Measurements from ENCODE around the gene FREM2. TPM values are rescaled to one million over a fixed set of nuclear protein-coding genes. Genes with fewer than 3 reads are reported as not detected.

The FREM2 gene
- total and polyA plus RNA-seq, 2 experiments from 2014 or later = 2.4 to 29.8 TPM

DNA sequence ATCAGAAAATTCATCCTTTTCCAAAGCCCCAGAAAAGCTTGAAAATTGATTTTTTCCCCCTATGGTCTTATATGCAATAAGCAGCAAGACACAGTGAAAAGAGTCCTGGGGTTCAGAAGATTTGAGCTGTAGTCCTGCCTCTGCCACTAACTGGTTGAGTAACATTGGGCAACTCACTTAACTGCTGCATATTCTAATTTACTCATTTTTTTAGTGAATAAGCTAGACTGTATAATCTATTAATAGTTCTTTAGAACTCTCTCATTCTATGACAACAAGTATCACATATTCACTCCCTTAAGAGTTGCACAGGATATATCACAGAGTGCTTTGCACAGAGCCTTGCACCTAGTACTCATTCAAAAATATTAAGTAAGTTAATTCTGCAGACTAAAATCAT, 192.9 kb downstream of the FREM2 start (continued):
- TF ChIP-seq STAT1 (IDR thresholded peaks at IDR 0.05; ENCODE audit: unreplicated experiment) (no peak), EZH2 (IDR thresholded peaks at IDR 0.05; ENCODE audit: low read depth, unreplicated experiment) (no peak)
- TF ChIP-seq, protein P1, sequence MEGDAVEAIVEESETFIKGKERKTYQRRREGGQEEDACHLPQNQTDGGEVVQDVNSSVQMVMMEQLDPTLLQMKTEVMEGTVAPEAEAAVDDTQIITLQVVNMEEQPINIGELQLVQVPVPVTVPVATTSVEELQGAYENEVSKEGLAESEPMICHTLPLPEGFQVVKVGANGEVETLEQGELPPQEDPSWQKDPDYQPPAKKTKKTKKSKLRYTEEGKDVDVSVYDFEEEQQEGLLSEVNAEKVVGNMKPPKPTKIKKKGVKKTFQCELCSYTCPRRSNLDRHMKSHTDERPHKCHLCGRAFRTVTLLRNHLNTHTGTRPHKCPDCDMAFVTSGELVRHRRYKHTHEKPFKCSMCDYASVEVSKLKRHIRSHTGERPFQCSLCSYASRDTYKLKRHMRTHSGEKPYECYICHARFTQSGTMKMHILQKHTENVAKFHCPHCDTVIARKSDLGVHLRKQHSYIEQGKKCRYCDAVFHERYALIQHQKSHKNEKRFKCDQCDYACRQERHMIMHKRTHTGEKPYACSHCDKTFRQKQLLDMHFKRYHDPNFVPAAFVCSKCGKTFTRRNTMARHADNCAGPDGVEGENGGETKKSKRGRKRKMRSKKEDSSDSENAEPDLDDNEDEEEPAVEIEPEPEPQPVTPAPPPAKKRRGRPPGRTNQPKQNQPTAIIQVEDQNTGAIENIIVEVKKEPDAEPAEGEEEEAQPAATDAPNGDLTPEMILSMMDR (conservative IDR thresholded peaks at IDR 0.05; ENCODE audit: low read depth in 2 of 2) = no peak
- TF ChIP-seq, protein P2, sequence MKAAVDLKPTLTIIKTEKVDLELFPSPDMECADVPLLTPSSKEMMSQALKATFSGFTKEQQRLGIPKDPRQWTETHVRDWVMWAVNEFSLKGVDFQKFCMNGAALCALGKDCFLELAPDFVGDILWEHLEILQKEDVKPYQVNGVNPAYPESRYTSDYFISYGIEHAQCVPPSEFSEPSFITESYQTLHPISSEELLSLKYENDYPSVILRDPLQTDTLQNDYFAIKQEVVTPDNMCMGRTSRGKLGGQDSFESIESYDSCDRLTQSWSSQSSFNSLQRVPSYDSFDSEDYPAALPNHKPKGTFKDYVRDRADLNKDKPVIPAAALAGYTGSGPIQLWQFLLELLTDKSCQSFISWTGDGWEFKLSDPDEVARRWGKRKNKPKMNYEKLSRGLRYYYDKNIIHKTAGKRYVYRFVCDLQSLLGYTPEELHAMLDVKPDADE (IDR thresholded peaks at IDR 0.05) = no peak

DNA sequence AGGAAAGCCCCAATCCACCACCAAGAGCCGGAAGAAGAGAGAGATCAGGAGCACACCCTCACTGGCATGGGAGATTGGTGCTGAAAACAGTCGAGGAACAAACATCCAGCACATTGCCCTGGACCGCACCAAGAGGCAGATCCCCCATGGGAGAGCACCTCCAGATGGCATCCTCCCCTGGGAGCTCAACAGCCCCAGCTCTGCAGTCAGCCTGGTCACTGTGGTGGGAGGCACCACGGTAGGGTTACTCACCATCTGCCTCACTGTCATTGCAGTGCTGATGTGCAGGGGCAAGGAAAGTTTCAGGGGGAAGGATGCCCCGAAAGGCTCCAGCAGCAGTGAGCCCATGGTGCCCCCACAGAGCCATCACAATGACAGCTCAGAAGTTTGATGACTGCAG, 193.5 kb downstream of the FREM2 start:
- H3K9me2 ChIP-seq (ENCODE audit: insufficient read depth) = no peaks in the 10 kb centered on the region
- no peaks in the 10 kb centered on the region for H3K27me3 ChIP-seq (ENCODE audit: insufficient read depth)
- no peaks in the 10 kb centered on the region for H4K20me1 ChIP-seq (replicated peaks; ENCODE audit: insufficient read depth)
- H3K27ac Mint-ChIP-seq = no peak overlapping the region
- H3K4me3 ChIP-seq = no peak overlapping the region
- peaks cover 22% of the 10 kb centered on the region for H3K36me3 Mint-ChIP-seq (ENCODE audit: low read depth)
- H3K9me3 Mint-ChIP-seq = no peaks in the 10 kb centered on the region
- H3K27me3 Mint-ChIP-seq (ENCODE audit: insufficient read depth, low read depth, poor library complexity) = no peaks in the 10 kb centered on the region
- no peak for DNase-seq (ENCODE audit: low spot score)
- H3K4me1 Mint-ChIP-seq = peaks cover 7% of the 10 kb centered on the region; the same call in 2 of the 3 replicates
- no peaks in the 10 kb centered on the region for H3F3A ChIP-seq (replicated peaks; ENCODE audit: low read depth)
- no peaks in the 10 kb centered on the region for H3K79me2 ChIP-seq (replicated peaks; ENCODE audit: insufficient read depth)
- no peak for ATAC-seq
- no peak overlapping the region for H3K4me3 Mint-ChIP-seq
- H3K4me1 ChIP-seq (ENCODE audit: insufficient read depth) = 0 out of 2 replicates have a peak, but pooled peaks cover 4% of the 10 kb centered on the region
- TF ChIP-seq JUNB (IDR thresholded peaks at IDR 0.05; ENCODE audit: unreplicated experiment) (no peak), ZNF462 (CRISPR knock-in tag; IDR thresholded peaks at IDR 0.05) (no peak), STAT1 (IDR thresholded peaks at IDR 0.05; ENCODE audit: unreplicated experiment) (no peak), CREB1 (CRISPR knock-in tag; IDR thresholded peaks at IDR 0.05; ENCODE audit: low read depth) (no peak), NANOG (IDR thresholded peaks at IDR 0.05; ENCODE audit: borderline replicate concordance) (no peak)
- TF ChIP-seq, protein P3, sequence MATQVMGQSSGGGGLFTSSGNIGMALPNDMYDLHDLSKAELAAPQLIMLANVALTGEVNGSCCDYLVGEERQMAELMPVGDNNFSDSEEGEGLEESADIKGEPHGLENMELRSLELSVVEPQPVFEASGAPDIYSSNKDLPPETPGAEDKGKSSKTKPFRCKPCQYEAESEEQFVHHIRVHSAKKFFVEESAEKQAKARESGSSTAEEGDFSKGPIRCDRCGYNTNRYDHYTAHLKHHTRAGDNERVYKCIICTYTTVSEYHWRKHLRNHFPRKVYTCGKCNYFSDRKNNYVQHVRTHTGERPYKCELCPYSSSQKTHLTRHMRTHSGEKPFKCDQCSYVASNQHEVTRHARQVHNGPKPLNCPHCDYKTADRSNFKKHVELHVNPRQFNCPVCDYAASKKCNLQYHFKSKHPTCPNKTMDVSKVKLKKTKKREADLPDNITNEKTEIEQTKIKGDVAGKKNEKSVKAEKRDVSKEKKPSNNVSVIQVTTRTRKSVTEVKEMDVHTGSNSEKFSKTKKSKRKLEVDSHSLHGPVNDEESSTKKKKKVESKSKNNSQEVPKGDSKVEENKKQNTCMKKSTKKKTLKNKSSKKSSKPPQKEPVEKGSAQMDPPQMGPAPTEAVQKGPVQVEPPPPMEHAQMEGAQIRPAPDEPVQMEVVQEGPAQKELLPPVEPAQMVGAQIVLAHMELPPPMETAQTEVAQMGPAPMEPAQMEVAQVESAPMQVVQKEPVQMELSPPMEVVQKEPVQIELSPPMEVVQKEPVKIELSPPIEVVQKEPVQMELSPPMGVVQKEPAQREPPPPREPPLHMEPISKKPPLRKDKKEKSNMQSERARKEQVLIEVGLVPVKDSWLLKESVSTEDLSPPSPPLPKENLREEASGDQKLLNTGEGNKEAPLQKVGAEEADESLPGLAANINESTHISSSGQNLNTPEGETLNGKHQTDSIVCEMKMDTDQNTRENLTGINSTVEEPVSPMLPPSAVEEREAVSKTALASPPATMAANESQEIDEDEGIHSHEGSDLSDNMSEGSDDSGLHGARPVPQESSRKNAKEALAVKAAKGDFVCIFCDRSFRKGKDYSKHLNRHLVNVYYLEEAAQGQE (IDR thresholded peaks at IDR 0.05; ENCODE audit: unreplicated experiment) = no peak
- TF ChIP-seq, protein P2 (IDR thresholded peaks at IDR 0.05) = no peak
- H3K36me3 ChIP-seq (ENCODE audit: insufficient read depth) = no peaks in the 10 kb centered on the region
- no peak overlapping the region for H3K4me2 ChIP-seq
- no peak overlapping the region for H3K27ac ChIP-seq (ENCODE audit: low read depth)
- H2AFZ ChIP-seq = no peak overlapping the region

Data from GM23338 (cell line).